Inflammatory macrophage treated with lipopolysaccharide for 1 hour (primary cell): ENCODE measurements around the gene ANKRD55.
"Not testable (repeated sequence)": the region's sequence is repeated elsewhere in the genome, so short reads cannot be mapped to it uniquely, and the experiment has no call there.

Source experiments
- DNase-seq, 2 donors: peaks; one replicate each; pipeline ENCODE4 v3.0.0-alpha.2; 2020 to 2022

The ANKRD55 gene

DNA sequence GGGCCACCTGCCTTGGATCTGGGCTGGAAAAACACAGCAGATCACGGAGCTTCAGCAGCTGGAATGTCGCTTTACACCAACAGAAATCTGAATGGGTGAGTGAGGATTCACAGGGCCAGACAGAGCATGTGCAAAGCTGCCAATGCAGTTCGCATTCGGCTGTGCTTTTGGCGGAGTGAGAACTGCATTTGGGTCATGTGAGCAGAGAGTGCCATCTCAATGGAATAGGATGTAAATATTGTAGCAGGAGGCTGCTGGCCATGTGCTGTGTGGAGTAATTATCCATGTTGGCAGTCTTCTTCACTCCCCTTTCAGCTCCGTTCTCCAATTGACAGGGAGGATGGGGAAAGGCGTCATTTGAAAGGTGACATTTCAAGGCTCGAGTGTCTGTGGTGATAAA, at the start of gene ANKRD55:
TSS of gene ANKRD55 (minus strand) at position 101 of the 400 bp plus-strand sequence. CDS start 417 bp downstream, outside the sequence.
- no peak for DNase-seq

DNA sequence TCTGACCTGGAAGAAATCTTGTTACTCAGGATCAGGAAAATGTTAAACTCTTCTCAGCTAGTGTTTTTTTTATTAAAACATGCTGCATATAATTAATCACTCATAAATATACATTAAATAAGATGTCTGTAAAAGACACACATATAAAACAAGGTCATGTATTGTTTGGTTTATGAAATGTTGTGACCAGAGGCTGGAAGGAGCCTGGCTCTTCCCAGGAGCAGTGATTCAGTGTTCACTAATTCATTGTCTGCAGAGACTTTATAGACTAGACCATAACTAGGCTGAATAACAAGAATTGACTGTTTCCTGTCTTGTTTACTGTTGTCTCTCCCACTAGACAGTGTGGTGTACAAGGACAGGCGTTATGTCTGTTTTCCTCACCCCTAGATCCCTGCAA, 49.1 kb upstream of the ANKRD55 start:
- DNase-seq: no peak

DNA sequence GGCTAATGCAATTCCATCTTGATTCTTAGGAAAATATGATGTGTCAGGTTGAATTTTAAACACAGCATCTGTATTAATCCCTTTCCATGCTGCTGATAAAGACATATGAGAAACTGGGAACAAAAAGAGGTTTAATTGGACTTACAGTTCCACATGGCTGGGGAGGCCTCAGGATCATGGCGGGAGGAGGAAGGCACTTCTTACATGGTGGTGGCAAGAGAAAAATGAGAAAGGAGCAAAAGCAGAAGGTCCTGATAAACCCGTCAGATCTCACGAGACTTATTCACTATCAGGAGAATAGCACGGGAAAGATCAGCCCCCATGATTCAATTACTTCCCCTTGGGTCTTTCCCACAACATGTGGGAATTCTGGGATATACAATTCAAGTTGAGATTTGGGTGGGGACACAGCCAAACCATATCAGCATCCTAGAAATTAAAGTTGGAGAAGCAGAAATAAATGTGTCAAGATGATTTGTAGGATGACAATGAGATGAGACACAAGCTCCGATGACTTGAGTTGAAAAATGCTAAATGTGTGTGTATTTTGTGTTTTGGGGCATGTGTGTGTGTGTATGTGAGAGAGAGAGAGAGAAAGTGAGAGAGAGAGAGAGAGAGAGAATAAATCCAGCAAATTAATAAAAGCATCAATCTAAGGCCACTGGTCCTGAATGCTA, 48.5 kb upstream of the ANKRD55 start:
- DNase-seq: no peak

DNA sequence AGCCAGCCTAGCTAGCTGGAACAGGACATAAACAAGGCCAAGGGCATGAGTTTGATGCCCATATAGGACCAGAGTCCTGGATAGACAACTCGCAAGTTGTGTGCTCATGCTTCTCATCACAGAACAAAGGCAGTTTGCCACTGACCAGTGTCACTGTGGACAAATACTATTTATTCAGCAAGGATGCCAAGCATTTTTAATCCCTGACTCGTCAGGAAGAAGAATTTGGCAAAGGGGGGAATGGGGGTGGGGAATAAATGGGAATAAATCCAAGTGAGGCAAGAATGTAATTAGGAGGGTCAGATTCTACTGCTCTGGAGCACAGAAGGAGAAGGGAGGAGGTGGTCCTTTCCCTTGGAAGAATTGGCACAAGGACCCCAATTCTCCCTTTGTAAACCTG, 46.8 kb upstream of the ANKRD55 start:
- DNase-seq: no peak

DNA sequence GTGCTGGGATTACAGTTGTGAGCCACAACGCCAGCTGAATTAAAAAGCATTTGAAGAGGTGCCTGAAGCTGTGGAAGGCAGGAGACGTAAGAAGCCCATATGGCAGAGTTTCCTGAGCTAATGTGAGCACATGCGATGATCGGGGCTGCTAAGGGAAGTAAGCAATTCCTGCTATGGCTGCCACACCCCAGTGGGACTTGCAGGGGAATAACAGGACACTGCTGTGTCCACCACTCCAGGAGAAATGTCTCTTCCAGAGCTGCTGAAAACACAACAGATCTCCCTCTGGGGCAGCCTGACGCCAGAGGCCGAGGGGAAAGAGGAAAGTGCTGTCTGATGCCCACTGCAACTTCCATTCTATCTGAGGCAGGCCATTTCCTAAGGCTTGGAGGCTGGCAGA, 46.2 kb upstream of the ANKRD55 start:
- DNase-seq: no peak

DNA sequence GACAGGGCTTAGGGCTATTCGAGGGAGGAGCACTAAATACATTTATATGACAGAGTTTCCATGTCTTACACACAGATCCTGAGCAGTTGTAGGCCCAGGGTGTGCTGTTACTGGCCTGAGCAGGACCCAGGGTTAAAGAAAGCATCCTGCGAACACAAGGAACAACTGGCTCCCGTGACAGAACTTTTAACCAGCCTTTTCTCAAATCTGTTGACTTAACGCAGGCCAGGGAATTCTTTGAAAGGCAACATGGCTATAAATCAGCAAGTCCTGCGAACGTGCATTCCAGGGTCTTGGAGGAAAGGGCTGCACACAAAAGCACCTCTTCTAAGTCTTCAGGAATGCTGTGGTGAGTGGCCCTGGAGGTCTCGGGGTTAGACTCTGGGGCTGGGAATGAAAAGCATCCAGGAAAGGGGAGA, 45.2 kb upstream of the ANKRD55 start:
- DNase-seq: no peak

DNA sequence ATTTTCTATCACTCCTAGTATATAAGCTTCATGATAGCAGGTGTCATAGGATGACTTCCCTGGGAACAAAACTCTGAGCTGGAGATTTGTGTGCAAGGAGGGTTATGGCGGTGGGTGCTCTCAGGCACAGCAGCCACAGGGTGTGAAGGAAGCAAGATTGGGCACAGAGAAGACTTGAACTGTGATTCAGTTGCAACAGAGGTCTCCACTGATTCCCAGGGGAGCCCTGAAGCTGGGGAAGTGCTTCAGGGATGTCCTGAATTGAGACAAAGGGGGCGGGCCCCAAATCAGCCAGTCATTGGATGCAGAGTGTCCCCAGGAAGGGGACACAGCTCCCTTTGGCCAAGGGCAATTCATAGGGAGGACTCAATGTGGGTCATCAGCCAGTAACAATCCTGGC, 44.4 kb upstream of the ANKRD55 start:
- DNase-seq: no peak

DNA sequence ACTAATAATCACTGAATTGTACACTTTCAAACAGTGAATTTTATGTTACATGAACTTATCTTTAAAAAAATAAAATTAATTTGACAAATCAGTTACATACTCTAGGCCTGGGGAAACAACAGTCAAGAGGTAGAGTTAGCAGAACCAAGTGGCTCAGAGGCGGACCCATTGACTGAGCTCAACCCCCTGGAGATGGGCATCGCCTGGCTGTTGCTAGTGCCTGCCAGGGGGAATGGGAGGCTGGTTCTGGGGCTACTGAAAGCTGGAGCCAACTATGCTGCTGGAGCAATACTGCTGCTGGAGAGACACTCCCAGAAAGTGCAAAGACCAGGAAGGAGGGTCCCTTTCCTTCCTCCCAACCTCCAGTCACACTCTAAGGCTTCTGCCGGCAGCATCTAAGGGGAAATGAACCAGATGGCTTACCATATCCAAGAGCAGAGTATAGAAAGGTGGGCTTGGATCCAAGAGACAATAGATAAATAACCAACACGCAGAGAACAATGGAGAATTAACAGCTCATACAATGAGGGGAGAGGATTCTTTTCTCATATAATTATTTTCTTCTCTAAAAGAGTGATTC, 40.3 kb upstream of the ANKRD55 start:
- no peak for DNase-seq

DNA sequence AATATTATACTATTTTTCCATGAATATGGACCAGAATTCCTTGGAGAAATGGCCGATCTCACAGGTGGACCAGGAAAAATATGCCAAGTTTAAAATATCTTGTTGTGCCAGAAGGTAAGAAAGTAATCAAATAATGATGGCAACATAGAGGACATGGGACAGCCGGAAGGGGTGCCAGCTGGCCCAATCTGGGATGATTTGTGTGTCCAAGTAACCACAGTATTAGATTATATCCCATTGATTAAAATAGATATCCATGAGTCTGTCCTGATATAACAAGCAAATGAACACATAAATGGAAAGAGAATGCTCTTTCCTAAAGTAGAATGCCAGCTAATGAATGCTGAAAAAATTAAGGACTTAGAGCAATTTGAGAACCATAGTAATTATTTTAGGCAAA, 39.6 kb upstream of the ANKRD55 start:
- no peak for DNase-seq

DNA sequence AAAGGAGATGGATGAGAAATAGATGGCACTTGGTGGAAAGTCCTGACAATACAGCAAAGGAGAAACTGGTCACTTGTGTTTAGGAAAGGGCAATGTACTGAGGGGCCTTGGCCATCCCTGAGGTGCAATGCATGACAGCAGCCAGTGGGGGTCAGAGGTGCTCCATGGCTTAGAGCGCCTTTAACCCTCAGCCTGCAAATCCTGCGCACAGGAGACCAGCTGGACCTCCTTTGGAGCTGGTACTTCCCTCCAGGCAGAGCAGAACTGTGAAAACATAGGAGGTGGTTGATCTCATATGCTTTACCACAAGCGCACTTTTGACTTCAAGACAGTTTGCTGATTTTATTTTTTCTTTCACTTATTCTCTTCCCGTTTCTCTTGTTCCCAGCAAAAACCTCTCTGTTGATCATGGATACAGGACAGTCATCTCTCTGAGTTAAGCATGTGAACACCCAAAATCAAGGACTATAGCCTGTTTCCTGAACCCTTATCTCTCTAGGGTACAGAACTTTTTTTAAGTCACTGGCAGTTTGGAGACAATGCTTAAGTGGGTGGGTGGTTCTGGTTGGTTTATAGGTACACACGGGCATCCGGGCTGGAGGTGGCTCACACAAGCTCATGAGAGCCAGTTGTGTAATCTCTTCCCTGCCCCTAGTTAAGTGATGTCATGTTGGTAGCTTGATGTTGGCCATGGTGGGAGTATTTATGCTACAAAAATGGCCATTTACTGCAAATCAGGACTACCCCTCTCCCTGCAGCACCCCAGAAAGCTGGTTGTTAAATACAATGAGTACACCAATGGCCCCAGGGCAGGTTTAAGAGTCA, 37.6 kb upstream of the ANKRD55 start:
- peak; percentile 85 to 94 for DNase-seq

DNA sequence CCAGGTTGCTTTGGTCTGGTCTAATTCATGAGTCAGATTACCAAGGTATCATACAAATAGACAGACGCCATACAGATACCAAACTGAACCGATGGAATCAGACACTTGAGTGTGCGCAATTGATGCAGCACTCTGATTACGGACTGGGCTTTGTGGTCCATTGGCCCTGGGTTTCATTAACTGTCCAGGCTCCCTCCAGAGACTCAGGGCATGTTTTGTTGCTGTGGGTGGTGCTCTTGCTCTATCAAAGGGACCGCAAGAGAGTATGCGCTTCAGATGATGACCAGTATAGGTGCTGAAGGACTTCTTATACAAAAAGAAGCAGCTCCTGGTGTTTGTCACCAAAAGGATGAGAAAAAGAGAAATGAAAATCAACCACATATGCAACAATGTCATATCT, 36.9 kb upstream of the ANKRD55 start:
- no peak for DNase-seq

DNA sequence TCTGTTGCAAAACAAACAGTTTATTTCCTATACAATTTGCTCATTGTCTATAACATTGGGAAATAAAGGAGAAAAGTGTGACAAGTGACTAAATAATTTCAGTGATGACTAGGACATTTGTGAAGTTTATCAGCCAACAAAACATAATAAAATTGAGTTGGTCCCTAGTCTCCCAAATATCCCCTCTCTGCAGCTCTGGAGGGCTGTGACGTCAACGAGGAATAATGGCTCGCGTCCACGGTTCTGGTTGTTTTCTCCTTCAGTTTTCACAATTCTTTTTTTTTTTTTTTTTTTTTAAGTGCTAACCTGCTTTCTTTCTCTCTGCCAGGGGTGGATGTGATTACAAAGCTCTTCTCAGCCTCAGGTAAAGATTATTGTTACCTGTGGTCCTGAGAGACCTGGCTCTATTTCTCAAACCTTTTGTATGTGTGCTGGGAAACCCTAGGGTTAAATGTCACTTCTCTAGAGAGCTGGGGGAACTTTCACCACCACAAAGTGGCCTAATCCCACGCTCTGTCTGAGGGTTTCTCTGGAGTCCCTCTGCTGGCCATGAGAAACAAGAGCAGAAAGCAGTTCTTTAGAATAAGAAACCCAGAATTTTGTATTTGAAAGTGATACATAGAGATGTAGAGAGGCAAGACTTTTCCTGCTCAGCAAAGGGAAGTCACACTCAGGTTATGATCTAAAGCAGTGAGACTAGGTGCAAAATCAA, 36.2 kb upstream of the ANKRD55 start:
- peak; percentile 85 for DNase-seq

DNA sequence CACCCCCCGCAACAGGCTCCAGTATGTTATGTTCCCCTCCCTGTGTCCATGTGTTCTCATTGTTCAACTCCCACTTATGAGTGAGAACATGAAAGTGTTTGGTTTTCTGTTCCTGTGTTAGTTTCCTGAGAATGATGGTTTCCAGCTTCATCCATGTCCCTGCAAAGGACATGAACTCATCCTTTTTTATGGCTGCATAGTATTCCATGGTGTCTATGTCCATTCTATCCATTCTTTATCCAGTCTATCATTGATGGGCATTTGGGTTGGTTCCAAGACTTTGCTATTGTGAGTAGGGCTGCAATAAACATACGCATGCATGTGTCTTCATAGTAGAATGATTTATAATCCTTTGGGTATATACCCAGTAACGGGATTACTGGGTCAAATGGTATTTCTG, 35.6 kb upstream of the ANKRD55 start:
- DNase-seq: not testable (repeated sequence)

DNA sequence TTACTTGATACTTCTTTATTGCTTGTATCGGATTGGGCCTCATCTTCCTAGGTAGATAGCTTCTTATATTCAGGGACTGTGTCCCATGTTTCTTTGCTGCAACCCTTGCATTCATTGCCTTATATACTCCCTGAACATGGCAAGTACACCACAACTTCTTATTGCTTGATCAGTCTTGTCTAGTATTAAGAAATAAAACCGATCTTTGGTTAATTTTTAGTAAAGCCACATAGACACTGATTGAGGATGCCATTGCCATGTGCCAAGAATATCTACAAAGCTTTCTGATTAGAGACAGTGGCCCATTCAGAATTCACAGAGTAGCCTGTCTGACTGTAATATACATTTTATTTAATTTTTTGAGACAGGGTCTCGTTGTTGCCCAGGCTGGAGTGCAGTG, 34.7 kb upstream of the ANKRD55 start:
- DNase-seq: no peak

DNA sequence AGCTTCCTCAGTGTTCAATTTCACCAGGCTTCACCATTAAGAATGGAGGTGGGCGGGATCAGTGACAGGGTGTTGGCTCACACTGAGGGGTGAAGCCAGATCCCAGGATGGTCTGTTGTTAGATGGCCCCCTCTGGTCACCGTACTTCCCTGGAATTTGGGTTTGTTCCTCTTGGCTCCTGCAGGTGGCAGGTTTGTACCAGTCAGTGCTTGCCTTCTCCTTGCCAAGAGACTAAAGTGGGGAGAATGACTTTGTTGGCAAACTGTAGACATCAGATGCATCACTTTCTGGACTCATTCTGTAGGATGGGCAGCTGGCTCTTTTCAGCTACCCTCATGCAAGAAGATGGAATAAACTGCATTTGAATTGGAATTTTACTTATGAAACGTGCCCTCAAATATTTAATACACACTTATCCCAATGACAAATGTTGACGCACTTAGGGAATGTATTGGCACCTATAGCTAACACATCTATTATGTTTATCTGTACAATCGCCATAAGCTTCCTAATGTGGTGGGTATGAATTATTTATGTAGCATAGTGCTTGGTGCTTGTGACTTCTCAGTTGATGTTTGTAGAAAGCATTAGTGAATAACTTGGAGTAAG, 31.4 kb upstream of the ANKRD55 start:
- DNase-seq: peak; percentile 39 to 50

DNA sequence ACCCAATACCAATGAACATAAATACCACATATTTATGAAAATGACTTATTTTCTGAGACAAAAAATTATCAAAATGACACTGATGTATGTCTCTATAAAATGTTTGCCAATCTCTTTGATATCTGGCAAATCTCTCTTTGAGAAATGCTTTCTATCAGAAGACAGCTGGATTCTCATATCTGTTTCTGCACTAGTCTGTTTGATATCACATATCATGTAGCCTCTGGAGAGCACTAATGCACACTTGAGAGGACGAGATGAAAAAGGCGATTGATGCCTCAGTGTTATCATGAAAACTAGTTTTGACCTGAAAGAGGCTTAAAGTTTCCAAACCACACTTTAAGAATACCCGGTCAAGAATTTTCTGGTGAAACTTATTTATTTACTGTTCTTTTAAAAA, 29.1 kb upstream of the ANKRD55 start:
- DNase-seq: no peak

DNA sequence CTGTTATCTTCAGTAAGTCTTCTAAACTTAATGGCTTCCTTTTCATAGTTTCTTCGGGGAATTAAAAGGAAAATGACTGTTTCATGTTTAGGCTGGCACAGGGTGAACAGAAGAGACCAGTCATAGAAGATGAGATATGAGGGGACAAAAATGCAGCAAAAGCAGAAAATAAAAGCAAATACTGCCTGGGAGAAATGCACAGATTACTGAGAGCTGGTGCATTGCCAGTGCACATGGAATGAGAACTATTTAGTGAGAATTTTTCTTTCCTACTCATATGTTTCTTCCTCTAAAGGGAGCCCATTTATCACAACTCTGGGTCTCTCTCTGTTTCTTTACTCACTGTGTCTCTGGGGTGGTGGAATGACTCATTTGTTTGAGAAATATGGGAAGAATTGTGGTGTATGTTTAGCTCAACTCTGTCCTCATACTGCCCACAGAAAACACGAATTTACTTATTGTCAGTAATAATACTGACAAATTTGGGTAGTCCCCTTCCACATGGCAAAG, 25.9 kb upstream of the ANKRD55 start:
- peak; percentile 92 to 99 for DNase-seq

DNA sequence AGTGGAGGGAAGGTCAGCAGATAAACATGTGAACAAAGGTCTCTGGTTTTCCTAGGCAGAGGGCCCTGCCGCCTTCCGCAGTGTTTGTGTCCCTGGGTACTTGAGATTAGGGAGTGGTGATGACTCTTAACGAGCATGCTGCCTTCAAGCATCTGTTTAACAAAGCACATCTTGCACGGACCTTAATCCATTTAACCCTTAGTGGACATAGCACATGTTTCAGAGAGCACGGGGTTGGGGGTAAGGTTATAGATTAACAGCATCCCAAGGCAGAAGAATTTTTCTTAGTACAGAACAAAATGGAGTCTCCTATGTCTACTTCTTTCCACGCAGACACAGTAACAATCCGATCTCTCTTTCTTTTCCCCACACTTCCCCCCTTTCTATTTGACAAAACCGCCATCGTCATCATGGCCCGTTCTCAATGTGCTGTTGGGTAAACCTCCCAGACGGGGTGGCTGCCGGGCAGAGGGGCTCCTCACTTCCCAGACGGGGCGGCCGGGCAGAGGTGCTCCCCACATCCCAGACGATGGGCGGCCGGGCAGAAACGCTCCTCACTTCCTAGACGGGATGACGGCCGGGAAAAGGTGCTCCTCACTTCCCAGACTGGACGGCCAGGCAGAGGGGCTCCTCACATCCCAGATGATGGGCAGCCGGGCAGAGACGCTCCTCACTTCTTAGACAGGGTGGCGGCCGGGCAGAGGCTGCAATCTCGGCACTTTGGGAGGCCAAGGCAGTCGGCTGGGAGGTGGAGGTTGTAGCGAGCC, 24.8 kb upstream of the ANKRD55 start:
- not testable (repeated sequence) for DNase-seq

DNA sequence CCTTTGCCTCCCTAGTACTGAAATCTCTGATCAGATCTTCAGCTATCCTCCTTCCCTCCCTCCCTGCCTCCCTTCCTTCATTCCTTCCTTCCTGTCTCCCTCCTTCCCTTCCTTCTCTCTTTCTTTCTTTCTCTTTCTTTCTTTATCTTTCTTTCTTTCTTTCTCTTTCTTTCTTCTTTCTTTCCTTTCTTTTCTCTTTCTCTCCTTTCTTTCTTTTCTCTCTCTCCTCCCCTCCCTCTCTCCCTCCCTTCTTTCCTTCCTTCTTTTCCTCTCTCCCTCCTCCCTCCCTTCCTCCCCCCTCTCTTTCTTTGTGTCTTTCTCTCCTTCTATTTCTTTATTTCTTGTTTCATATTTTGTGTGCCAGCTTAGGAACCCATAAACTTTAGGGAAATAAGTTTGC, 23.9 kb upstream of the ANKRD55 start:
- DNase-seq: no peak

DNA sequence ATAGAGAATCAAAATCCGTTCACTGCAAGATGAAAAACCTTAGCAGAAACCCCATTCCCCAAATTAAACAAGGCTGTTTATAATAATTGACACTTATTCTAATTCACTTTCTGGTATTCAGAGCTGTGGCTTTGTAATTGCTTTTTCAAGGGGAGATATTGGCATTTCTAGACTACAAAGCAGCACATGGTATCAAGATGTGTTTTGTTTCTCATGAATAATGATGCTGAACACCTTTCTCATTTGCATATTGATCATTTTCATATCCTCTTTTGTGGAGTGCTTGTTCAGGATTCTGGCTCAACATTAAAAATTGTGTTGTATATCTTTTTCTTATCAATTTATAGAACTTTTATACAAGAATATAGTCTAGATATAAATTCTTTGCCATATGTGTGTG, 22.4 kb upstream of the ANKRD55 start:
- no peak for DNase-seq

DNA sequence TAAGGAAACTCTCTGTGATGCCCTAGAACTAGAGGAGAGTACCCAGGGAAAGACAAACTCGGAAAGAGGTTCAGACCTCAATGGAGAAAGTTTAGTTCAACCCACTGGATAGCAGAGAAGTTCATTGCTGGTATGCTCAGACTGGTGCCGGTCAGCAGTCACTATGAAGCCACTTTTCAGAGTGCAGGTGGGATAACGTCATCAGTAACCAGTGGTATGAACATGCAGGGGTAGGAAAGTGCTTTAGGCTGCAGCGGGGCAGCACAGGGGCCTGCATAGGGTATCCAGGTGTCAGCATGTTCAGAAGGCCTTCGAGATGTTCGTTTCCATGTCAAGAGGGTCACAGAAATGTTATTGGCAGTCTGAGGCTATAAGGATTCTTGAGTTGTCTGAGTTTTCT, 20.8 kb upstream of the ANKRD55 start:
- DNase-seq: no peak

DNA sequence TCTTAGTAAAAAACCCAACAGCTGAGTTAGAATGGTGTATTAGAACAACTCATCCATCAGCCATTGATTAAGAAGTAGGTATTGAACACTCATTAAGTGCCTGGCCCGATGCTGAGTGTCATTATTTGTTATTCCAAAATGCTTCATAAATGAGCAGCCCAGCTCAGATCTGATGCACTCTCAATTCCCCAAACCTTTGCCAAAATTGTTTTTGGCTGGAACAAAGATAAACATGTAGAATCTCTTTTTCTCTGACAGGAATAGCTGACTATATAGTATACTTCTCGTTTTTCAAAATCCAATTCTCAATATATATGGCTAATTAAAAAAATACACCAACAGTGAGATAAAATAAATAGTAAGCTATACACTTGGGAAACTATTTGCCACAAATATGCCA, 20.0 kb upstream of the ANKRD55 start:
- DNase-seq: no peak
